HEK293T (cell line): ENCODE data around the gene PEAK1.

Experiments
- CTCF ChIA-PET: fragments of 350-600 bp; formaldehyde crosslinking; extraction: SDS; loops from one replicate; lab custom pipeline; 2021; ENCODE audit warnings: antibody characterized with exemption, inconsistent platforms; lab: Yijun Ruan, JAX
- POLR2A ChIA-PET: fragments of 350-600 bp; formaldehyde crosslinking; extraction: SDS; loops from one replicate; lab custom pipeline; 2020; ENCODE audit warnings: antibody characterized with exemption, inconsistent platforms; lab: Yijun Ruan, JAX
- DNase-seq: peaks from one replicate; pipeline ENCODE4 v3.0.0; 2012; ENCODE audit warnings: mixed read lengths; ENCODE audit errors: extremely low spot score
- ARNT ChIP-seq: fragments of 450-650 bp; IDR thresholded peaks from 2 replicates; pipeline ENCODE4 v1.6.1; 2017; ENCODE audit warnings: mild to moderate bottlenecking
- BHLHE40 ChIP-seq: fragments of 450-650 bp; IDR thresholded peaks from 2 replicates; pipeline ENCODE4 v1.6.1; 2016; ENCODE audit warnings: mild to moderate bottlenecking, moderate library complexity, borderline replicate concordance
- CTBP1 ChIP-seq: fragments of 450-650 bp; IDR thresholded peaks from 2 replicates; pipeline ENCODE4 v1.6.1; 2016; ENCODE audit warnings: borderline replicate concordance
- ELF4 ChIP-seq: fragments of 450-650 bp; IDR thresholded peaks from 2 replicates; pipeline ENCODE4 v1.6.1; 2017; ENCODE audit warnings: antibody characterized with exemption
- FOXA1 ChIP-seq: fragments of 450-650 bp; IDR thresholded peaks from 2 replicates; pipeline ENCODE4 v1.6.1; 2016; ENCODE audit warnings: mild to moderate bottlenecking
- FOXK2 ChIP-seq: fragments of 450-650 bp; IDR thresholded peaks from 2 replicates; pipeline ENCODE4 v1.6.1; 2016; ENCODE audit warnings: mild to moderate bottlenecking
- FOXM1 ChIP-seq: fragments of 450-650 bp; IDR thresholded peaks from 2 replicates; pipeline ENCODE4 v1.6.1; 2017; ENCODE audit warnings: mild to moderate bottlenecking, borderline replicate concordance
- HDGF ChIP-seq: fragments of 450-650 bp; IDR thresholded peaks from 2 replicates; pipeline ENCODE4 v1.6.1; 2017; ENCODE audit warnings: antibody characterized with exemption, borderline replicate concordance
- L3MBTL2 ChIP-seq: fragments of 450-650 bp; conservative IDR thresholded peaks from 2 replicates; pipeline ENCODE4 v1.6.1; 2016; ENCODE audit warnings: mild to moderate bottlenecking
- LEF1 ChIP-seq: fragments of 450-650 bp; IDR thresholded peaks from 2 replicates; pipeline ENCODE4 v1.6.1; 2017; ENCODE audit warnings: mild to moderate bottlenecking, borderline replicate concordance
- NFRKB ChIP-seq: fragments of 450-650 bp; IDR thresholded peaks from 2 replicates; pipeline ENCODE4 v1.6.1; 2016; ENCODE audit warnings: mild to moderate bottlenecking, moderate library complexity
- SP1 ChIP-seq: fragments of 450-650 bp; IDR thresholded peaks from 2 replicates; pipeline ENCODE4 v1.6.1; 2017
- SUZ12 ChIP-seq: fragments of 450-650 bp; IDR thresholded peaks from 2 replicates; pipeline ENCODE4 v1.6.1; 2016; ENCODE audit warnings: mild to moderate bottlenecking
- TARDBP ChIP-seq: fragments of 450-650 bp; IDR thresholded peaks from 2 replicates; pipeline ENCODE4 v1.6.1; 2016
- ZNF384 ChIP-seq: fragments of 450-650 bp; IDR thresholded peaks from 2 replicates; pipeline ENCODE4 v1.6.1; 2016
- TF ChIP-seq, protein P1 (sequence below): fragments of 450-650 bp; IDR thresholded peaks from 2 replicates; pipeline ENCODE4 v1.6.1; 2016

PEAK1 gene

DNA sequence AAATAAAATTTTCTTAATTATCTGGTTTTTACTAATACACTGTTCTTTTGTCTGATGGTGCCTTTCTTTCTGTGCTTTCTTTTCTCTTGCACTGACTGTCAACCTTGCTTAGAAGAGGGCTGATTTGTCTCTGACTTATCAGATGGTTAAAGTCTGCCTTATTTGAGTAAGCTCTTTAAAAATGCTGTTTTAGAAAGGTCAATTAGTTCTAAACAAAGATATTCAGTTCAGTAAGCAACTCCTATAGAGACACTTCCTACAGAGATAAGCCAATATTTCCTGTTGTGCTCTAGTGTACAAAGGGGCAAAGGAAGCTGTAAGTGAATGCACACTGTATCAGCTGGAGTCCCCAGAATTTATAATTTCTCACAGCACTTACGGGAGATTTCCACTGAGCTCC lies 195.6 kb downstream of the PEAK1 start:
- CTCF ChIA-PET: no interaction called here

DNA sequence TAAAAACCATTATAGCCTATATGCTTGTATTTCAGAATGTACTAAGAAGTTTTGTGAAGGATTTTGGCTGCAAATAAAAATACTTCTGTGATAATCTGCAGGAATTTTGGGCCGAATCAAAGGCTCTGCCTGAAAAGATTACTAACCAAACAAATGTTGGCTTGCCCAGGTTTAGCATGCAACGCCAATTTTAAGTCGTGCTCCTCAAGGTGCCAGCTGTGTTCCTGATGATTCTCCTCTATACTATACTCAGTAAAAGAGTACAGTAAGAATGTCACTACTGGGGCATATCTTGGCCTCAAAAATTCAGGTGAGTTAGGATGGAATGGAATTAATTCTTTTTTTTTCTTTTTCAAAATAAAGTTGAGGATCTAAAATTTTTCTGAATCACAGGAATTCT lies 198.2 kb downstream of the PEAK1 start:
- DNase-seq: no peak
- CTCF ChIA-PET: no interaction called here
- POLR2A ChIA-PET: no interaction called here
- no peak for TF ChIP-seq ARNT
- no peak for TF ChIP-seq FOXK2
- no peak for TF ChIP-seq ZNF384
- TF ChIP-seq SUZ12: no peak
- no peak for TF ChIP-seq LEF1
- TF ChIP-seq SP1: no peak
- TF ChIP-seq, protein P1, sequence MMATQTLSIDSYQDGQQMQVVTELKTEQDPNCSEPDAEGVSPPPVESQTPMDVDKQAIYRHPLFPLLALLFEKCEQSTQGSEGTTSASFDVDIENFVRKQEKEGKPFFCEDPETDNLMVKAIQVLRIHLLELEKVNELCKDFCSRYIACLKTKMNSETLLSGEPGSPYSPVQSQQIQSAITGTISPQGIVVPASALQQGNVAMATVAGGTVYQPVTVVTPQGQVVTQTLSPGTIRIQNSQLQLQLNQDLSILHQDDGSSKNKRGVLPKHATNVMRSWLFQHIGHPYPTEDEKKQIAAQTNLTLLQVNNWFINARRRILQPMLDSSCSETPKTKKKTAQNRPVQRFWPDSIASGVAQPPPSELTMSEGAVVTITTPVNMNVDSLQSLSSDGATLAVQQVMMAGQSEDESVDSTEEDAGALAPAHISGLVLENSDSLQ: no peak
- TF ChIP-seq ELF4: no peak
- no peak for TF ChIP-seq NFRKB

More for the DNA sequence above, 195.6 kb downstream of the PEAK1 start:
- POLR2A ChIA-PET: interaction anchor here (0.6 kb wide), 1 partner anchor 12 kb away, joined by 3 read pairs; no protein-coding TSS in a partner anchor
- TF ChIP-seq SUZ12 (no peak), FOXK2 (no peak), TARDBP (no peak), SP1 (no peak), BHLHE40 (no peak), HDGF (no peak), FOXA1 (no peak), ZNF384 (no peak), ELF4 (no peak), FOXM1 (no peak), L3MBTL2 (no peak)
- TF ChIP-seq, protein P1: no peak
- no peak for DNase-seq

DNA sequence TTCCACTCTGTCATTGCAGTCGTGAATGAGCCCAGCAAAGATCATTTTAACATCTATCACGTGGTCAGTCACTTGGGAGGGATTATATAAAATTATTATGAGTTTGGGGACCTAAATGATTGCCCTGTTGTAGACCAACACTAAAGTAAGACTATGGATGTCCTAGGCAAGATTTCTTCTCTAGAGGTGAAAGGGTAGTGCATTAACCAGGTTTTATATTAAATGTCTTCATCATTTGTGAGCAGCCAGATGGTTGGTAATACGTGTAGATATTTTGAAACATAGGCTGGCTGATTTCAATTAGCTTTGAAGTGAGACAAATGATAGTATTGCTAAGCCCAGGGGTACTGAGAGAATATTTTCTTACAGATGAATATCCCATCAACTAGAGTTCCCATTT lies 198.7 kb downstream of the PEAK1 start:
- TF ChIP-seq, protein P1: no peak
- TF ChIP-seq BHLHE40: no peak
- no peak for TF ChIP-seq LEF1
- no peak for TF ChIP-seq ARNT
- TF ChIP-seq CTBP1: no peak
- TF ChIP-seq L3MBTL2: no peak
- TF ChIP-seq FOXK2: no peak
- TF ChIP-seq NFRKB: no peak
- no peak for TF ChIP-seq SUZ12
- no peak for TF ChIP-seq FOXA1
- TF ChIP-seq TARDBP: no peak
- TF ChIP-seq ZNF384: no peak
- no peak for TF ChIP-seq SP1
- ChIA-PET POLR2A (no interaction called here), CTCF (no interaction called here)
- DNase-seq: no peak

DNA sequence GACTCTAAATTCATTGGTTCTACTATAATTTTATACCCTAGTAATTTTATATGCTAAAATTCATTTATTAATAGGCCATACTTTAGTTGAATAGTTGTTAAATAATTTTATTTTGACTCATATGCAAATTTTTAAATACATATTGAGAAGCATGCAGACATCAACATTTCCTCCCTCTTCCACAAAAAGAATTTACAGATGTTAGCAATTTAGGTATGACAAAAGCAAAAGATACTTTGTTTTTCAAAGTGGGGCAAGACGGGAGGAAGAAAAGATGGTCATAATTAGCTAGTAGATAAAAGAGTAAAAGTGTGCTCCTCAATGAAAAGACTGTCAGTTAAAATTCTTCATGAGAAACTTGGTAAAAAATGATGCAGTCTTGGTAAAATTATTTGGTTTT lies 200.1 kb downstream of the PEAK1 start:
- no peak for DNase-seq
- CTCF ChIA-PET: no interaction called here
- POLR2A ChIA-PET: no interaction called here
- TF ChIP-seq CTBP1 (no peak), L3MBTL2 (no peak), ELF4 (no peak), SUZ12 (no peak), ZNF384 (no peak)

DNA sequence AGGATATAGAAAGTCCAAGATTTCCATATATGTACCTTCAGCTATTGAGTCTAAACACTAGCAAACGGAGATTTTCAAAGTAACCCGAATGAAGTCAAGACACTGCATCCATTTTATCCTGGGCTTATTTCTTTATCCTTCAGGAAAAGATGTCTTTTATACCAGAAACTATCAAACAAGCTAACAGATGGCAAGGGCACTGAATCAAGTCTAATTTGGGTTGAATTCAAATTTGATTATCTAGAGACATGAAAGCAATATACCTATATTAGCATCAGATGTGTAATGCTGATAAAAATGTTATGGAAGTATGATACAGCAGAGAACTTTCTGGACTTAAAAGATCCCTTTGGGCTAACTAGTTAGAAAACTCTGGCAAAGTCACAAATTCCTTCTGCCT lies 210.7 kb downstream of the PEAK1 start:
- TF ChIP-seq, protein P1: no peak
- TF ChIP-seq ARNT: no peak
- no peak for TF ChIP-seq CTBP1
- ChIA-PET POLR2A (no interaction called here), CTCF (no interaction called here)

DNA sequence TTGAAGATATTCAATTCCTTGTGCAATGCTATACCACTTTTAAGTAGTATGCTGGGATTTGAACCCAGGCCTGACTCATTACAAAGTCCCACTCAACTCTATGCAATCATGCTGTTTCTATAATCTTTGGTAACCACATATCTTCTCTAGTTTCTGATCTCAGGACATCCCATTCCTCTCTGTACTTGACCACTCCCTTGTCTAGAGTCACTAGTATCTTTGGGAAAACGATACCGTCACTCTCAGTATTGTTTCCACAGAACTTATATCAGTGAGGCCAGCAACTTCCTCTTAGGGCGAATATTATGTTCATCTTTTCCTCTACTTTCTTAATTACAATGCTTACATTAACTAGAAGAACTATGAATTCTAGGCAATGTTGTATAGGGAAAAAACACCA lies 211.7 kb downstream of the PEAK1 start:
- no peak for TF ChIP-seq HDGF
- TF ChIP-seq L3MBTL2: no peak
- TF ChIP-seq, protein P1: no peak
- TF ChIP-seq ZNF384: no peak
- TF ChIP-seq BHLHE40: no peak
- no peak for TF ChIP-seq NFRKB
- TF ChIP-seq CTBP1: no peak
- no peak for TF ChIP-seq FOXK2
- TF ChIP-seq ARNT: no peak
- TF ChIP-seq SP1: no peak
- DNase-seq: no peak
- ChIA-PET CTCF (no interaction called here), POLR2A (no interaction called here)

More for the DNA sequence above, 210.7 kb downstream of the PEAK1 start:
- no peak for DNase-seq
